GM21619 (cell line): Measurements from ENCODE around the gene STIMATE.

Source experiments
- ATAC-seq: cut with Tn5 transposase; IDR thresholded peaks from one replicate; pipeline ENCODE4 v1.9.1; 2021; ENCODE audit not compliant: unreplicated experiment

The STIMATE gene

DNA sequence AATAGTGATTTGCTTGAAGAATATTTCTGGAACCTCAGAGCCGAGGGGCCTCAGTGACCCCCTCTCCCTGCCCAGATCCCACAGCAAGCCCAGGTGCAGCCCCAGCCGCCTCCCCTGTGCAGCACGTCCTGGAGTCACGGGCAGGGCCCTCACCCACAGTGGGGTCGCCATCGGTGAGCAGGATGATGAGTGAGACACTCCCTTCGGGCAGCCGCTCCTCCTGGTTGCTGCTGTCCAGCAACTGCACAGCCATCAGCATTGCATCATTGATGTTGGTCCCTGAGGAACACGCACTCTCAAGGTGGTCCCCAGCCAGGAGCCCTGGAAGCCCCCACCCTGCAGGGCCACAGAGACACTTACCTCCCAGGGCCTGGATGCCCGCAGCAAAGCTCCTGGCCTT lies 73.3 kb downstream of the STIMATE start:
- no peak for ATAC-seq

DNA sequence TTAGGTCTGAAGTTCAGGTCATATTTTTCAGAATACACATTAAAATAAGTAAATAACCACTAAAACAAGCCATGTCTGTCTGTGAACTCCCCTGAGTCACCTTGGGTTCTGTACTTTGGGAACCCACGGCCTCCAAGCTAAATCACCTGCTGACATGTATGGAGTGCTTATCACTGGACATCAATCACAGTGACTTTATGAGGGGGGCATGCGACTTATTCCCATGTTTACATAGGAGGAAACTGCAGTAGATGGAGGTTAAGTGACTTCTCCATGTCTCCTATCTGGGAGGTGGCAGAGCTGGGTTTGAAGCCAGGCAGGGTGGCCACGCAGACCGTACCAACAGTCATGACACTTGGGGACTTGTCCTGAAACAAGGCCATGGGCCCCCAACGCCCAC lies 75.0 kb downstream of the STIMATE start:
- no peak for ATAC-seq

DNA sequence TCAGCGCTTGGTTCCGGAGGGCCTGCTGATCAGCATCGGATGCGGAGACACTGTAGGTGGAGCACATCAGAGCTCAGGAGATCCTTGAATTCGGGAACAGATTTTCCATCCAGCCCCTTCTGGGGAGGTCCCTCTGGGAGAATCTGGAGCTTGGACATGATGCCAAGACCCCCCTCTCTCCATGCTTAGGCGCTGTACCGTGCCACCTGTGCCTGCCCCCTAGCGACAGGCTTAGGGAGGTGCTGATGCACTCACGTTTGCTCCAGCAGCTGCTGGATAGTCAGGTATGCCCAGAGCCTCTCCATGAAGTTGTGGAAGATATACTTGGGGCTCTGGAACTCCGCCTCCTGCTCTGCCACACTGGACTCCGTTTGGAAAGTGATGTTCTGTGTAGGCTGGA lies 76.6 kb downstream of the STIMATE start:
- ATAC-seq = no peak

DNA sequence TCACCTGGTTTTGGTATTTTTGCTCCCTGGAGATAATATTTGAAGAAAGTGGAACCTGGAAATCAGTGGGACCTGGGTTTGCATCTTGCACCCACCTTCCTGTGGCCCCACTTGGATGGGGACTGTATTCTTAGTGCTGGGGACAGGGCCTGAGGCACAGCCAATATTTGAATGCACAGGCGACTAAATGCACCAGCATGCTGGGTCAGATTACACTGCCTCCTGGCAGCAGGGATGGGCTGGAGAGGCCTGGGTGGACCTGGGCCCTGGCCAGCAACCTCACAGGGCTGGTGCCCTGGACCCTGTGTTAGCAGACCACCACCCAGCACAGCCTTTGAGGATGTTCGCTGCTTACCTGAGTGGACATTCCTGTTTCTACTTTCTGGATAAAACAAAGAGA lies 77.4 kb downstream of the STIMATE start:
- no peak for ATAC-seq

DNA sequence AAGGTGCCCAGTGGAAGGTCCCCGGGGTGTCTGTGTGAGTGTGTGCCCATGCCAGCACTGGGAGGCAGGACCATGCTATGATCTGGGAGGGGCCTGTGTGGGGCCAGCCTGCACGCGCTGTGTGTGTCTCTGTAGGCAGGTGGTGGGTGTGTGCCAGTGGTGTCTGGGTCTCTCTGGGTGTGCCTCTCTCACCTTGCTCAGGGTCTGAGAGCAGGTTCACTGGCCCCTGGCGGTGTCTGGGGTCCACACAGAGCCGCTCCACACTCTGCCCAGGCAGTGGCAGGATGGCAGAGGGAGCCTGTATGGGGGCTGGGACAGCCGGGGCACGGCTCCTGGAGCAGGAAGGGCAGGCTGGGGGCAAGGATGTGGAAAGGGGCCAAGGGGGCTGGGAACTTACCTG lies 79.5 kb downstream of the STIMATE start:
- no peak for ATAC-seq

GRCh38 chr3:52817221-52817620 lies 80.1 kb downstream of the STIMATE start:
- no peak for ATAC-seq

- ATAC-seq = no peak
Measured at GRCh38 chr3:52816654-52817053, 80.7 kb downstream of the STIMATE start.

- no peak for ATAC-seq
Measured at GRCh38 chr3:52816199-52816598, 81.1 kb downstream of the STIMATE start.

DNA sequence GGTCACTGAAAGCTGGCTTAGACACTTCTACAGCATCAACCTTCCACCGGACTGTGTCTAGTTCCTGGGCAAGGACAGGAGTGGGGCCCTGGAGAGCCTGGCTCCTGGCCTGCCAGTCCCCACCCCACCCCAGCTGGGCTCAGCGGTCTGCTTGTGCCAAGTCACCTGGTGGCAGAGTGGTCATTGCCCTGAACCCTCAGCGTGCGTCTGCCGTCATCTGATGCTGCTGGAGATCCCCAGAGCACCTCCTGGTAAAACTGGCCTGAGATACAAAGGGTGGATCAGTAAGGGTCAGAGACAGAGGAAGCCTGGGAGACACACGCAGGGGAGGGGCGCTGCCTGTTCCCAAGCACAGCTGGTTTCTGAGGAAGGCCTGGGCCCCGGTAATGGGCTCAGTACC lies 83.5 kb downstream of the STIMATE start:
- no peak for ATAC-seq

- no peak for ATAC-seq
Measured at GRCh38 chr3:52811452-52812011, 85.8 kb downstream of the STIMATE start.

DNA sequence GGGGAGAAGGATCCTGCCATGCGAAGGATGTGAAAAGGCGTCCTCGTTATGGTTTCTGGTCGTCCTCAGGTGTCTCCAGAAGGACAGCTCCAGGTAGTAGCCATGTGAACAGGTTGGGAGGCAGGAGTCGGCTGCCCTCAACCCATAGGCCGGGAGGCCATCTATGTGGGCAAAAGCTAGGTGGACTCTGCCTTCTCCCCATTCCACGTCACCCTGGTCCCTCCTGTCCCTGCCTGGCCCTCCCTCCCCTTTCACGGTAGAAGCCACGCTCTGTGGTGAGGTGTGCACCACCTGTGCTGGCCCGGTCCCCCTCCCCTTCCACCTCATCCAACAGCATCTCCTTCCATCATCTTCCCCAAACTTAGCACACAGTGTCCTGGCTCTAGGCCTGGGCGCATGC lies 86.4 kb downstream of the STIMATE start:
- no peak for ATAC-seq

DNA sequence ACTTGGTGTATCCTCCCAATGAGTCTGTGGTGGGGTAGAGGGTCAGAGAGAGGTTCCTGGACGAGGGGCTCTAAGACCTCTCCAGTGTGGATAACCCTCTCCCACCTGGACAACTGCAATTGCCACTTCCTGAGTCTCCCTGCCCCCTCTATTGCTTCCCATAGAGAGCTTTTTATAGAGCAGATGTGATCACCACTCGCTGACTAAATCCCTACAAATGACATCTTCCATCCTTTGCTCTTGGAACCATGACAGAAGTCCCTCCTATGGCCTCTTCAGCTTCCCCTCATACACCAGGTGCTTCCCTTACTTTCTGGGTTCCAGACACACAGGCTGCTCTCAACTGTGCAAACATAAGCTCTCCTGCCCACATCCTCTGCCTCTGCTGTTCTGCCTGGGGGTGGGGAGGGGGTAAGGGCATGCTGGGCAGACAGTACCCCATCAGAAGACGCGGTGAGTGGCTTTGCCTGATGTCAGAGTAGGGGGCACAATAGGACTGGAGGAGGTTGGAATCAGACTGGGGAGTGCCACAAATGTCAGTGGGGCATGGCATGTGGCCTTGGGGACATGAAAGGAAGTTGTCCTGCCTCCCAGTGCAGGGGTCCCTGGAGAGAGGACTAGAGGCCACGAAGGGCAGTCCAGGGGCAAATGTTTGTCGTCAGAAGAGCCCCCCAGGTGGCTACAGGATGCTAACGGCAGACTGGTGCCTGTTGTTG lies 87.5 kb downstream of the STIMATE start:
- no peak for ATAC-seq

DNA sequence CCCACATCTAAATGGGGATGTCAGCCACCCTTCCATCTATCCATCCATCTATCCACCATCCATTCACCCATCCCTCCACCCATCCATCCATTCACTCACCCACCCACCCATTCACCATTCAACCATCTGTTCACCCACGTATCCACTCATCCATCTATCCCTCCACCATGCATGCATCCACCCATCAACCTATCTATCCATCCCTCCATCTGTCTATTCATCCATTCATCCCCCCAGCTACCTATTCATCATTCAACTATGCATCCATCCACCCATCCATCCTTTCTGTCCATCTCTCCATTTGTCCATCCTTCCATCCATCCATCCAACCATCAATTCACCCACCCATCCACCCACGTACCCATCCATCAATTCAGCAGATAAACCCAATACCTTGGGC lies 88.2 kb downstream of the STIMATE start:
- ATAC-seq = no peak

DNA sequence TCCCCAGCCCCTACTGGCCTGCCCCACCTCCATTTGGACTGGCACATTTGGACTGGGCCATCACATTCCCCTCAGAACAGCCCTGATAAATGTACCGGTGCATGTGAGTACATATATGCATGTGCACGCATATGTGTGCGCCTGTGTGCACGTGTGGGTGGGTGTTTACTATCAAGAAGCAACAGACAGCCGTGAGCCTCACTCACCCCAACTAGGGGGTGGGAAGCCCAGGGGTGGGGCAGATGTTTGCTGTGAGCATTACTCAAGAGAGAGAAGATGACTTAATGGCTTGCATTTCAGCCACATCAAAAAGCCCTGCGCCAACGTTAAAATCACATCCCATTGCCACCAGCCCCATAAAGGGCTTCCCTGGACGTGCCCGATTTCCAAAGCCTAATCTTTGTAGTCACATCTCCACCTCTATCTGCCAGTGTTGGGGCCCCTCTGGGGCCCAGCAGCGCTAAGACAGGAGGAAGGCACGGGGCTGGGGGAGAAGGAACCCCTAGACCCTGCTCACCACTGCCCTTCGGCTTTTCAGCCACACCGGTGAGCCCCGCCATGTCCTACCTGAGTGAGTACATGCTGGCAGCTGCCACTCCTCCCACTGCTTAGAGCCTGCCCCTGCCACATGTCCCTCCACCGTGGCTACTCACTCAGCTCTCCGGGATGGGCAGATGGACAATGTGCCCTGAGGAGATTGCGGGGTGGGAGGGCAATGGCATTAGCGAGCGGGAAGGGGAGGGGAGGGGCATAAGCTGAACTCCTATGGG lies 91.9 kb downstream of the STIMATE start:
- ATAC-seq = no peak

- ATAC-seq = no peak
Measured at GRCh38 chr3:52801839-52802238, 95.5 kb downstream of the STIMATE start.

DNA sequence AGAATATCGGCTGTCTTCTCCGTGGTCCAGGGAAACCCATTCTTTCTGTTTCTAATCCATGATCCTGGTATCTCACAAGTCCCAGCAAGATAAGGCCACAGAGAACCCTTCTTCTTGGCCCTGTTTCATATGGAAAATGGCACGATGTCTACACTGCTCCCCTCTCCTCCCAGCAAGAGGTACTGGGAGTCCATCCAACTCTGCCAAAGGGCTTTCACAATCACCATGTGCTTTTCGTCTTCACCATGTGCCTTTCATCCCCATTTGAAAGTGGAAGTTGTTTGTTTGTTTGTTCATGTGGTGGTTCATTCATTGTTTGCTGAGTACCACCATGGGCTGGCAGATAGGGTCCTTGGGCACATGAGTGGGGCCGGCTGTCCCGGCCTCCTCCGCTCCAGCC lies 97.3 kb downstream of the STIMATE start:
- no peak for ATAC-seq

GRCh38 chr3:52798978-52799476 lies 98.3 kb downstream of the STIMATE start:
- no peak for ATAC-seq

DNA sequence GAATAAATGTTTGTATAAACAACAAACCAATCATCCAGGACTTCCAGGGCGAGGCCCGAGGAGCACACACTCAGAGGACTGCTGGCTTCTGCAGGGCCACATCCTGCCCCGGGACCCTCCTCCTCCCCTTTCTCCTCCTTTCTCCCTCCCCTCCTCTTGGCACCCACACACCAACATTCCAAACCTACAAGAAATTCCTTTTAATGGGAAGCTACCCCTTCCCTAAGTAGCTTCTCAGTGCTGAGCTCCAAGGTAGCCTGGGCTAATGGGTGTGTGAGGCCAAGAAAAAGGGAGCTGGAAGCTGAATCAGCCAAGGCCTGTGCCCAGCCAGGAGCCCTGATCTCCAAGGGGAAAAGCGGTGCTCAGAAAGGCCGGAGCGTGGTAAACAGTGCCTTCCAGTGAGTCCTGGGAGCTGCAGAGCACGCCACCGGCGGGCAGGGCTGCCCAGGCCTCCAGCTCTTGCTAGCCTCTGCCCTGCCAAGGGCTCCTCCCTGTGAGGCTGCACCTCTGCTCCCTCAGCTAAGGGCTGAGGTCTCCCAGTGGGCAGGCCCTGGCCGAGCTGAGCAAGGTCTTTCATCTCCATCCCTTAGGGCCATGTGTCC lies 98.9 kb downstream of the STIMATE start:
- no peak for ATAC-seq

DNA sequence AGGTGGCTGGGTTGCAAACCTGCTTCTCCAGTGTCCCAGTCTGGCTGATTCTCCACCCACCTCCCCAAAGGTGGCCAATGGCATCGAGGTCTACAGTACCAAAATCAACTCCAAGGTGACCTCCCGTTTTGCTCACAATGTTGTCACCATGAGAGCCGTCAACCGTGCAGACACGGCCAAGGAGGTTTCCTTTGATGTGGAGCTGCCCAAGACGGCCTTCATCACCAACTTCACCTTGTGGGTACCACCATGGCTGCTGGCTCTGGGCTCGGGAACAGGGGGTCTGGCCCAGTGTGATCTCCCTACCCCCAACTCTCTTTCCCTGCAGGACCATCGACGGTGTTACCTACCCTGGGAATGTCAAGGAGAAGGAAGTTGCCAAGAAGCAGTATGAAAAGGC lies 100.9 kb downstream of the STIMATE start:
- ATAC-seq = no peak

DNA sequence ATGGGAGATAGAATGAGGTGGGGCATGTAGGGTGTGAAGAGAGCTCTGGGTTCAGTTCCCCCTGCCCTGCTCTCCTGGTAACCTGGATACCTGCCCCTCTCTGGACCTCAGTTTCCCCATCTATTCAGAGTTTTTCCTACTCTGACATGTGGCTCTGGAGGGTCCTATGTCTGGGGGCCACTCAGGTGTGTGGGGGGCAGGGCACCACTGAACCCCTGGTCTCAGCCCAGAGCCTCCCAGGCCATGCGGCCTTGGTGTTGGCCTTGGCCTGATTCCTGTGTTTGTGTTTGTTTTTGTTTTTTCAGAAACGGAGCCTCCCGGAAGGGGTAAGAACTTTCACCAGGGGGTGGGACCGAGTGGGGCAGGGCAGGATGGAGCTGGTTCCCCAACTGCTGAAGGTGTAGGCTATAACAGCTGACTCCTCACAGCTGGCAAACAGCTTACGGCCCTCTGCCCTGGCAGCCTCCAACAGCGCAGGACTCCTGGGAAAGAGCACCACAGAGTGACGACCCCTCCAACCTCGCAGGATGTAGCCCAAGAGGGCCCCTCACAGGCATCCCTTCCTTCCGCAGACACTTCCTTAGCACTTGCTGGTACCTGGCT lies 101.9 kb downstream of the STIMATE start:
- no peak for ATAC-seq

- ATAC-seq = no peak
Measured at GRCh38 chr3:52794612-52795099, 102.7 kb downstream of the STIMATE start, which contains the start of gene ITIH3. Gene ITIH3, plus strand, starts transcription at chr3:52794796. Its CDS starts 8 bp downstream, at chr3:52794804.
